ENCODE measurements around the gene HOMER2.

- no peak for TF ChIP-seq EZH2phosphoT487 (IDR thresholded peaks at IDR 0.05; ENCODE audit: unreplicated experiment)
- no peak for TF ChIP-seq POLR2AphosphoS5 (IDR thresholded peaks at IDR 0.05; ENCODE audit: low read depth)
- TF ChIP-seq, protein P1, sequence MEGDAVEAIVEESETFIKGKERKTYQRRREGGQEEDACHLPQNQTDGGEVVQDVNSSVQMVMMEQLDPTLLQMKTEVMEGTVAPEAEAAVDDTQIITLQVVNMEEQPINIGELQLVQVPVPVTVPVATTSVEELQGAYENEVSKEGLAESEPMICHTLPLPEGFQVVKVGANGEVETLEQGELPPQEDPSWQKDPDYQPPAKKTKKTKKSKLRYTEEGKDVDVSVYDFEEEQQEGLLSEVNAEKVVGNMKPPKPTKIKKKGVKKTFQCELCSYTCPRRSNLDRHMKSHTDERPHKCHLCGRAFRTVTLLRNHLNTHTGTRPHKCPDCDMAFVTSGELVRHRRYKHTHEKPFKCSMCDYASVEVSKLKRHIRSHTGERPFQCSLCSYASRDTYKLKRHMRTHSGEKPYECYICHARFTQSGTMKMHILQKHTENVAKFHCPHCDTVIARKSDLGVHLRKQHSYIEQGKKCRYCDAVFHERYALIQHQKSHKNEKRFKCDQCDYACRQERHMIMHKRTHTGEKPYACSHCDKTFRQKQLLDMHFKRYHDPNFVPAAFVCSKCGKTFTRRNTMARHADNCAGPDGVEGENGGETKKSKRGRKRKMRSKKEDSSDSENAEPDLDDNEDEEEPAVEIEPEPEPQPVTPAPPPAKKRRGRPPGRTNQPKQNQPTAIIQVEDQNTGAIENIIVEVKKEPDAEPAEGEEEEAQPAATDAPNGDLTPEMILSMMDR (conservative IDR thresholded peaks at IDR 0.05; ENCODE audit: low read depth in 2 of 2) = no peak
- TF ChIP-seq EZH2 (IDR thresholded peaks at IDR 0.05; ENCODE audit: low read depth, unreplicated experiment) = no peak
Measured at GRCh38 chr15:82901114-82901805, 51.3 kb downstream of the HOMER2 start.

All from GM23338 (cell line).